CD4-positive, alpha-beta memory T cell (primary cell): ENCODE measurements around the gene DOC2B. TPM values are rescaled to one million over a fixed set of nuclear protein-coding genes. Genes with fewer than 3 reads are reported as not detected.
"Not testable (repeated sequence)": the region's sequence is repeated elsewhere in the genome, so short reads cannot be mapped to it uniquely, and the experiment has no call there.

Experiments
- CTCF ChIA-PET: fragments of 350-600 bp; sonication (Branson Sonifier 250); formaldehyde crosslinking; loops from one replicate; lab custom pipeline; 2021; ENCODE audit warnings: inconsistent platforms; ENCODE audit not compliant: partially characterized antibody; lab: Charles Lee
- POLR2A ChIA-PET: fragments of 350-600 bp; sonication (Branson Sonifier 250); formaldehyde crosslinking; loops from one replicate; lab custom pipeline; 2021; ENCODE audit not compliant: partially characterized antibody; lab: Charles Lee
- DNase-seq, 5 donors: peaks; one replicate each; pipeline versions ENCODE4 v3.0.0 to v3.0.0-alpha.2; 2020 to 2022; ENCODE audit warnings: mixed read lengths in 1 of 5
- H3K27ac ChIP-seq: one replicate; pipeline ENCODE4 v1.7.0; 2013; ENCODE audit warnings: low read depth, low read length
- H3K27me3 ChIP-seq: 2 replicates; pipeline ENCODE4 v1.7.0; 2013; ENCODE audit warnings: mild to moderate bottlenecking, low read length, moderate library complexity; ENCODE audit not compliant: insufficient read depth
- H3K36me3 ChIP-seq: 2 replicates; pipeline ENCODE4 v1.7.0; 2013; ENCODE audit warnings: mild to moderate bottlenecking, low read length, moderate library complexity; ENCODE audit not compliant: insufficient read depth
- H3K4me1 ChIP-seq: 2 replicates; pipeline ENCODE4 v1.7.0; 2013; ENCODE audit warnings: mild to moderate bottlenecking, low read length, moderate library complexity; ENCODE audit not compliant: insufficient read depth
- H3K4me3 ChIP-seq, 2 donors: one replicate each; pipeline ENCODE4 v1.7.0; 2013; ENCODE audit warnings: low read length in 2 of 2, mild to moderate bottlenecking in 1 of 2
- H3K9me3 ChIP-seq, 2 donors: one replicate each; pipeline ENCODE4 v1.7.0; 2013; ENCODE audit warnings: low read length in 2 of 2, control low read depth in 1 of 2; ENCODE audit not compliant: control insufficient read depth in 1 of 2
- H3K27ac Mint-ChIP-seq, 7 donors: one replicate each; pipeline ENCODE4 v1.8.0; 2020 to 2021; ENCODE audit warnings: mixed read lengths in 7 of 7, mild to moderate bottlenecking in 6 of 7, inconsistent platforms in 3 of 7, moderate library complexity in 3 of 7
- H3K27me3 Mint-ChIP-seq, 2 donors: one replicate each; pipeline ENCODE4 v1.8.0; 2020 to 2021; ENCODE audit warnings: mixed read lengths in 2 of 2
- H3K36me3 Mint-ChIP-seq, 2 donors: one replicate each; pipeline ENCODE4 v1.8.0; 2020 to 2021; ENCODE audit warnings: mixed read lengths in 2 of 2, inconsistent platforms in 1 of 2, mild to moderate bottlenecking in 1 of 2
- H3K4me1 Mint-ChIP-seq, 4 donors: one replicate each; pipeline ENCODE4 v1.8.0; 2020 to 2021; ENCODE audit warnings: mixed read lengths in 4 of 4, mild to moderate bottlenecking in 1 of 4
- H3K4me3 Mint-ChIP-seq, 8 donors: one replicate each; pipeline ENCODE4 v1.8.0; 2020 to 2021; ENCODE audit warnings: mixed read lengths in 8 of 8, mild to moderate bottlenecking in 7 of 8, moderate library complexity in 6 of 8, inconsistent platforms in 3 of 8
- H3K9me3 Mint-ChIP-seq, 8 donors: one replicate each; pipeline ENCODE4 v1.8.0; 2020 to 2021; ENCODE audit warnings: mixed read lengths in 8 of 8, mild to moderate bottlenecking in 5 of 8, inconsistent platforms in 3 of 8, moderate library complexity in 1 of 8
- intact Hi-C: fragments of 100-400 bp; cut with micrococcal nuclease; formaldehyde crosslinking; loops from one replicate; pipeline ENCODE4 v1.15.1; 2023
- polyA plus RNA-seq, 2 donors: library from polyadenylated mRNA; unstranded; fragments of 300-500 nt; fragmentation: Illumina TruSeq; gene quantifications; one replicate each; pipeline ENCODE4 v1.2.3, GENCODE V29; 2021
- total RNA-seq, 2 experiments: library from RNA; stranded (reverse); gene quantifications; one replicate each; pipeline ENCODE4 v1.2.3, GENCODE V29; 2021

The DOC2B gene
- total and polyA plus RNA-seq, 4 experiments from 2014 or later, result 0.06 TPM; not detected in 3

- Histone ChIP-seq H3K4me3 (no peak overlapping the region), H3K27me3 (no peaks in the 10 kb centered on the region), H3K9me3 (no peaks in the 10 kb centered on the region), H3K4me1 (no peaks in the 10 kb centered on the region), H3K27ac (no peak overlapping the region), H3K36me3 (no peaks in the 10 kb centered on the region)
- Mint-ChIP-seq H3K27me3 (no peaks in the 10 kb centered on the region), H3K27ac (peak overlapping the region in 2 of 7 donors; percentile 60 to 73), H3K36me3 (no peaks in the 10 kb centered on the region), H3K4me1 (peaks cover 0 to 13% (median 0%) of the 10 kb centered on the region in 4 donors), H3K9me3 (no peaks in the 10 kb centered on the region), H3K4me3 (peak overlapping the region in 3 of 8 donors; percentile 48 to 78 (median 71))
- no peak for DNase-seq
- intact Hi-C loops, result no loop called here
- ChIA-PET POLR2A (no interaction called here), CTCF (no interaction called here)
Observed at GRCh38 chr17:216625-217024, 35.2 kb upstream of the DOC2B start.

- H3K4me1 ChIP-seq, H3K27me3 ChIP-seq, POLR2A ChIA-PET, H3K4me3 ChIP-seq, H3K9me3 Mint-ChIP-seq, DNase-seq, H3K27ac ChIP-seq, CTCF ChIA-PET, H3K36me3 ChIP-seq, H3K36me3 Mint-ChIP-seq, intact Hi-C loops, H3K27me3 Mint-ChIP-seq, H3K9me3 ChIP-seq: not testable (repeated sequence)
- peak overlapping the region in 2 of 7 donors; percentile 73 to 82 for H3K27ac Mint-ChIP-seq
- H3K4me1 Mint-ChIP-seq, result peaks cover 0 to 13% (median 0%) of the 10 kb centered on the region in 4 donors
- peak overlapping the region in 3 of 8 donors; percentile 71 to 78 (median 73) for H3K4me3 Mint-ChIP-seq
Observed at GRCh38 chr17:215563-216478, 34.4 kb upstream of the DOC2B start.

- Histone ChIP-seq H3K27me3 (no peaks in the 10 kb centered on the region), H3K36me3 (no peaks in the 10 kb centered on the region), H3K9me3 (no peaks in the 10 kb centered on the region), H3K4me3 (no peak overlapping the region), H3K4me1 (no peaks in the 10 kb centered on the region), H3K27ac (no peak overlapping the region)
- H3K27ac Mint-ChIP-seq, result no peak overlapping the region
- H3K9me3 Mint-ChIP-seq, result no peaks in the 10 kb centered on the region
- POLR2A ChIA-PET, result no interaction called here
- intact Hi-C loops, result no loop called here
- CTCF ChIA-PET, result no interaction called here
- no peak for DNase-seq
- H3K27me3 Mint-ChIP-seq, result no peaks in the 10 kb centered on the region
- H3K36me3 Mint-ChIP-seq, result no peaks in the 10 kb centered on the region
- peaks cover 0 to 13% (median 0%) of the 10 kb centered on the region in 4 donors for H3K4me1 Mint-ChIP-seq
- H3K4me3 Mint-ChIP-seq, result peak overlapping the region in 2 of 8 donors; percentile 68 to 71
Observed at GRCh38 chr17:214881-215331, 33.5 kb upstream of the DOC2B start.

GRCh38 chr17:213286-214105, 32.0 kb upstream of the DOC2B start:
- H3K9me3 Mint-ChIP-seq, result peaks cover 0 to 5% (median 2%) of the 10 kb centered on the region in 8 donors
- H3K4me3 Mint-ChIP-seq, result no peak overlapping the region
- DNase-seq, result no peak
- no peaks in the 10 kb centered on the region for H3K4me1 ChIP-seq
- H3K36me3 ChIP-seq, result no peaks in the 10 kb centered on the region
- H3K27ac Mint-ChIP-seq, result no peak overlapping the region
- H3K27me3 Mint-ChIP-seq, result peaks cover 6 to 7% of the 10 kb centered on the region in 2 donors
- intact Hi-C loops, result no loop called here
- ChIA-PET POLR2A (no interaction called here), CTCF (no interaction called here)
- no peak overlapping the region for H3K27ac ChIP-seq
- H3K9me3 ChIP-seq, result no peaks in the 10 kb centered on the region
- no peaks in the 10 kb centered on the region for H3K27me3 ChIP-seq
- H3K4me1 Mint-ChIP-seq, result peaks cover 0 to 13% (median 0%) of the 10 kb centered on the region in 4 donors
- no peak overlapping the region for H3K4me3 ChIP-seq
- no peaks in the 10 kb centered on the region for H3K36me3 Mint-ChIP-seq

GRCh38 chr17:210402-210801, 29.0 kb upstream of the DOC2B start:
- ChIA-PET POLR2A (no interaction called here), CTCF (no interaction called here)
- Histone ChIP-seq H3K9me3 (no peaks in the 10 kb centered on the region), H3K4me3 (no peak overlapping the region), H3K27ac (no peak overlapping the region), H3K36me3 (no peaks in the 10 kb centered on the region), H3K4me1 (no peaks in the 10 kb centered on the region), H3K27me3 (no peaks in the 10 kb centered on the region)
- DNase-seq, result no peak
- H3K36me3 Mint-ChIP-seq, result no peaks in the 10 kb centered on the region
- H3K4me1 Mint-ChIP-seq, result peaks cover 0 to 4% (median 0%) of the 10 kb centered on the region in 4 donors
- intact Hi-C loops, result no loop called here
- peaks cover 0 to 10% (median 4%) of the 10 kb centered on the region in 8 donors for H3K9me3 Mint-ChIP-seq
- H3K27me3 Mint-ChIP-seq, result peaks cover 13 to 14% of the 10 kb centered on the region in 2 donors
- H3K27ac Mint-ChIP-seq, result no peak overlapping the region
- no peak overlapping the region for H3K4me3 Mint-ChIP-seq

- CTCF ChIA-PET, result no interaction called here
- H3K9me3 Mint-ChIP-seq, result peaks cover 0 to 10% (median 4%) of the 10 kb centered on the region in 8 donors
- H3K4me1 Mint-ChIP-seq, result no peaks in the 10 kb centered on the region
- Histone ChIP-seq H3K4me3 (no peak overlapping the region), H3K36me3 (no peaks in the 10 kb centered on the region), H3K27me3 (no peaks in the 10 kb centered on the region), H3K9me3 (no peaks in the 10 kb centered on the region), H3K27ac (no peak overlapping the region), H3K4me1 (no peaks in the 10 kb centered on the region)
- H3K36me3 Mint-ChIP-seq, result no peaks in the 10 kb centered on the region
- H3K27me3 Mint-ChIP-seq, result peaks cover 13 to 14% of the 10 kb centered on the region in 2 donors
- DNase-seq, result no peak
- intact Hi-C loops, result no loop called here
- POLR2A ChIA-PET, result no interaction called here
- no peak overlapping the region for H3K27ac Mint-ChIP-seq
- H3K4me3 Mint-ChIP-seq, result no peak overlapping the region
Observed at GRCh38 chr17:208429-208828, 27.0 kb upstream of the DOC2B start.

- Histone ChIP-seq H3K27me3 (no peaks in the 10 kb centered on the region), H3K27ac (no peak overlapping the region), H3K9me3 (no peaks in the 10 kb centered on the region), H3K4me3 (no peak overlapping the region), H3K4me1 (no peaks in the 10 kb centered on the region), H3K36me3 (no peaks in the 10 kb centered on the region)
- Mint-ChIP-seq H3K27me3 (peaks cover 13 to 14% of the 10 kb centered on the region in 2 donors), H3K36me3 (no peaks in the 10 kb centered on the region), H3K4me1 (no peaks in the 10 kb centered on the region), H3K27ac (no peak overlapping the region), H3K9me3 (peaks cover 0 to 10% (median 4%) of the 10 kb centered on the region in 8 donors), H3K4me3 (no peak overlapping the region)
- ChIA-PET CTCF (no interaction called here), POLR2A (no interaction called here)
- DNase-seq, result no peak
- intact Hi-C loops, result no loop called here
Observed at GRCh38 chr17:207775-208174, 26.3 kb upstream of the DOC2B start.
